Measurements from ENCODE around the gene PRR12. TPM values are rescaled to one million over a fixed set of nuclear protein-coding genes. Genes with fewer than 3 reads are reported as not detected.
"Not testable (repeated sequence)": the region's sequence is repeated elsewhere in the genome, so short reads cannot be mapped to it uniquely, and the experiment has no call there.

Gene PRR12
- total RNA-seq, 1 donor from 2014 or later = 58.5 TPM

GRCh38 chr19:49631610-49632192 is 40.7 kb downstream of the PRR12 start:
- Mint-ChIP-seq H3K9me3 (no peaks in the 10 kb centered on the region), H3K36me3 (peaks cover 19% of the 10 kb centered on the region), H3K27me3 (ENCODE audit: low read depth) (no peaks in the 10 kb centered on the region), H3K4me3 (no peak overlapping the region), H3K4me1 (peaks cover 19% of the 10 kb centered on the region), H3K27ac (no peak overlapping the region)
- no peak for DNase-seq (ENCODE audit: low spot score in 2 of 2, unreplicated experiment in 2 of 2)
- TF ChIP-seq CTCF (IDR thresholded peaks at IDR 0.05; ENCODE audit: unreplicated experiment) = no peak

GRCh38 chr19:49632576-49632975 is 41.6 kb downstream of the PRR12 start:
- TF ChIP-seq CTCF (IDR thresholded peaks at IDR 0.05; ENCODE audit: unreplicated experiment) = no peak
- Mint-ChIP-seq H3K27ac (no peak overlapping the region), H3K27me3 (ENCODE audit: low read depth) (no peaks in the 10 kb centered on the region), H3K4me3 (no peak overlapping the region), H3K9me3 (no peaks in the 10 kb centered on the region), H3K4me1 (peaks cover 21% of the 10 kb centered on the region), H3K36me3 (peaks cover 14% of the 10 kb centered on the region)
- no peak for DNase-seq (ENCODE audit: low spot score in 2 of 2, unreplicated experiment in 2 of 2)

GRCh38 chr19:49633273-49633672 is 42.3 kb downstream of the PRR12 start:
- not testable (repeated sequence) for H3K36me3 Mint-ChIP-seq; H3K27me3 Mint-ChIP-seq (ENCODE audit: low read depth)

GRCh38 chr19:49635530-49636232 is 44.7 kb downstream of the PRR12 start:
- Mint-ChIP-seq H3K36me3 (no peaks in the 10 kb centered on the region), H3K27me3 (ENCODE audit: low read depth) (no peaks in the 10 kb centered on the region), H3K27ac (peak overlapping the region; percentile 78), H3K9me3 (no peaks in the 10 kb centered on the region), H3K4me3 (no peak overlapping the region), H3K4me1 (peaks cover 42% of the 10 kb centered on the region)
- no peak for DNase-seq (ENCODE audit: low spot score in 2 of 2, unreplicated experiment in 2 of 2)
- no peak for TF ChIP-seq CTCF (IDR thresholded peaks at IDR 0.05; ENCODE audit: unreplicated experiment)

More at GRCh38 chr19:49633273-49633672, 42.3 kb downstream of the PRR12 start:
- DNase-seq (ENCODE audit: low spot score in 2 of 2, unreplicated experiment in 2 of 2); H3K27ac Mint-ChIP-seq; H3K9me3 Mint-ChIP-seq; H3K4me3 Mint-ChIP-seq: not testable (repeated sequence)
- peaks cover 27% of the 10 kb centered on the region for H3K4me1 Mint-ChIP-seq

- Mint-ChIP-seq H3K36me3 (no peaks in the 10 kb centered on the region), H3K4me1 (peaks cover 41% of the 10 kb centered on the region), H3K27me3 (ENCODE audit: low read depth) (no peaks in the 10 kb centered on the region), H3K9me3 (no peaks in the 10 kb centered on the region), H3K27ac (peak overlapping the region; percentile 78), H3K4me3 (peak overlapping the region; percentile 8)
- DNase-seq (ENCODE audit: low spot score in 2 of 2, unreplicated experiment in 2 of 2) = no peak
- no peak for TF ChIP-seq CTCF (IDR thresholded peaks at IDR 0.05; ENCODE audit: unreplicated experiment)
These were observed 45.4 kb downstream of the PRR12 start for GRCh38 chr19:49636233-49636932.

All from mesothelial cell of epicardium (in vitro differentiated cells).